DLD1 (cell line): Measurements from ENCODE around the gene RFTN1.

Experiments used
- in situ Hi-C: cut with HindIII; loops from 2 replicates; pipeline ENCODE4 v1.10.0; 2017; ENCODE audit warnings: low sequenced_read_pairs

Gene RFTN1

GRCh38 chr3:16288664-16289063, 224.8 kb downstream of the RFTN1 start:
- in situ Hi-C loops = no loop called here

GRCh38 chr3:16286751-16287543, 226.6 kb downstream of the RFTN1 start:
- in situ Hi-C loops = no loop called here

DNA sequence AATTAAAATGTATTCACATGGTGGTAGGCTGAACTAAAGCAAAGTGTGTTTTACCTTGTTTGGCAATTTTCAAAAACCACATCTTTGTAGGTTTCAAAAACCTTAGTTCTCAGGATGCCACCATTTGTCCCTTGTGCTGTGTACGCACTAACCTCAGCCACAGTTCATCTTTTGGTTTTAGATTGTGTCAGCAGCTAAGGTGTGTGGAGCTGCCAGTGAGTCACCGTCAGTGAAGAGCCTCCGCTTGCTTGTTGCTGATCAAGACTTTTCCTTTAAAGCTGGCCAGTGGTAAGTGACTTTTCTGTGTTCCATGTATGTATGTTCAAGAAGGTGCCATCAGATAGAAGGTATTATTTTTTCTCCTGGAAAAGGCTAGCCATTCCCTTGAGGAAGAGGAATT, 227.3 kb downstream of the RFTN1 start:
- in situ Hi-C loops = no loop called here

DNA sequence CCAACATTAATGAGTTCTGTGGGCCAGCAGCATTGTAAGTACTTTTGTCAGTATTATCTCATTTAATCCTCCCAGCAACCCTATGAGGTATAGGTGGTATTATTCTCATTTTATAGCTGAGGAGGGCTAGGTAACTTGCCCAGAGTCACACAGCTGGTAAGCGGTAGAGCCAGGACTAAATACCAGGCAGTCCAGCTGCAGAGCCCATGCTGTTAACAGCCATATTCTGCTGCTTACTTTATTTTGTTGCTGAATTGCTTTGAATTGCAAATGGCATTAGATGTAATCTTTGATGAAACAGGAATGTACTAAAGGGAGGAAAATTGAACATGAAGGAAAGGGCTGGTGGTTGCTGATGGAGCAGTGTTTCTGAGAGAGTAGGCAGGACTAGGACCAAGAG, 228.9 kb downstream of the RFTN1 start:
- in situ Hi-C loops = no loop called here

DNA sequence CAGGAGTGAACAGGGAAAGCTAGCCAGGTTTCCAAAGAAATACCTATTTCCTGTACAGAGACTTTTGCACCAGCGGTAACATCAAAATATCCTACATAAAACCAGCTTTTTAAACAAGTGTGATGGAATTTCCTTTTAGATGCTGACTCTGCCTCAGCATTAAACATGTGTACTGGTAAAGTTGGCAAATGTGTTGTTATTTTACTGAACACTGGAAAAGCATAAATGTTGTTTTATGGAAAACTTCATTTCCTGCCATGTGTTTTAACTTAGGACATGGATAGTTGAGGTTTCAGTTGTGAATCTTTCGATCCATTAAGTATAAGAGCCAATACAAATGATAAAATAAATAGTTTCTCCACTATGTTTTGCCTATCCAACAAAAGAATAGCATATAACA, 232.8 kb downstream of the RFTN1 start:
- in situ Hi-C loops = no loop called here

DNA sequence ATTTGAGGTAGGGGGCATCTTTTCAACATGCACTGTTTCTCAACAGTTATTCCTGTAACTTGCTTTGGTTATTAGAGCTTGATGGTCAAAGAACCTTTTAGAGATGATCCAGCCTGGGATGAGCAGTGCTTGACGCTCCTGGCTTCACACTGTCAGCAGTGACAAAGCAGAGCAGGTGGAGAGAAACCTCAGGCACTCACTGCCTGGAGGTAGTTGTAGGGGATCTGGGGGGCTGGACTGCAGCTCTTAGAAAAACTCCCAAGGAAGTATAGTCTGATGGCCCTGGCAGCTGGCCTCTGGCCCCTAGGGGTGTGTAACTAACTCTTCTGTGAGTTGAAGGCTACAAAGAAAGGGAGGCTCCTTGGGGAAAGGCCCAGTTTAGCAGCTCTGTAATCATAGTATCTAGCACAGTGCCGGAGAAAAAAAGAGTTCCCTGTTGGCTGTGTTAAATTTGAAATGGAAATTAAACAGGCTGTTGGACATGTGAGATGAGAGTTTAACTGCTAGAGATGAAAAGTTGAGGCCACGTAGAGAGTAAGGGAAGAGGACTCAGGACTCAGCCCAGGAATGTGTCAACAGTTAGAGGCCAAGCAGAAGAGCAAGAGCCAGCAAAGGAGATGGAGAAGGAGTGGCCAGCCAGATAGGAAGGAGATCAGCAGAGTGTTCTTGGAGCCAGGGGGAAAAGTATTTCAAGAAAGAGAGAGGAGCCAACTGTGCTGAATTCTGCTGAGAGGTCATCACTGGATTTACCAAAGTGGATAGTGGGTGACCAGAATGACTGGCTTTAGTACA, 234.3 kb downstream of the RFTN1 start:
- in situ Hi-C loops = no loop called here

- in situ Hi-C loops = no loop called here
Observed at GRCh38 chr3:16277471-16277870, 236.0 kb downstream of the RFTN1 start.

- in situ Hi-C loops = no loop called here
Observed at GRCh38 chr3:16273867-16274266, 239.6 kb downstream of the RFTN1 start.

GRCh38 chr3:16272588-16272987, 240.9 kb downstream of the RFTN1 start:
- in situ Hi-C loops = no loop called here

- in situ Hi-C loops = no loop called here
Observed at GRCh38 chr3:16270855-16271254, 242.6 kb downstream of the RFTN1 start.

GRCh38 chr3:16266714-16267113, 246.8 kb downstream of the RFTN1 start:
- in situ Hi-C loops = no loop called here
